Liver (tissue), 3 donors: Measurements from ENCODE around the gene NLRP12.

Source experiments
- CTCF ChIP-seq: fragments of 150-350 bp; IDR thresholded peaks from 2 replicates; pipeline ENCODE4 v1.5.1; 2017; ENCODE audit warnings: improper control_type of control experiment, low read depth, low read length; ENCODE audit not compliant: missing input control
- EGR1 ChIP-seq, 2 donors: IDR thresholded peaks; 2 replicates each; pipeline ENCODE4 v1.6.1; 2016 to 2018; ENCODE audit warnings: antibody characterized with exemption in 2 of 2, low read depth in 2 of 2
- HNF4A ChIP-seq, 2 donors: conservative IDR thresholded peaks; 2 replicates each; pipeline ENCODE4 v1.6.1; 2016; ENCODE audit warnings: antibody characterized with exemption in 2 of 2, mild to moderate bottlenecking in 2 of 2
- JUND ChIP-seq, 2 donors: IDR thresholded peaks; 2 replicates each; pipeline ENCODE4 v1.6.1; 2016; ENCODE audit warnings: antibody characterized with exemption in 2 of 2
- MAX ChIP-seq: IDR thresholded peaks from 2 replicates; pipeline ENCODE4 v1.6.1; 2016; ENCODE audit warnings: antibody characterized with exemption
- NR2F2 ChIP-seq: IDR thresholded peaks from 2 replicates; pipeline ENCODE4 v1.6.1; 2016; ENCODE audit warnings: antibody characterized with exemption
- REST ChIP-seq: IDR thresholded peaks from 2 replicates; pipeline ENCODE4 v1.6.1; 2016; ENCODE audit warnings: antibody characterized with exemption, mild to moderate bottlenecking
- RXRA ChIP-seq, 2 donors: IDR thresholded peaks; 2 replicates each; pipeline ENCODE4 v1.6.1; 2017 to 2018; ENCODE audit warnings: antibody characterized with exemption in 2 of 2, mild to moderate bottlenecking in 1 of 2
- SP1 ChIP-seq: IDR thresholded peaks from 2 replicates; pipeline ENCODE4 v1.6.1; 2018; ENCODE audit warnings: antibody characterized with exemption, mild to moderate bottlenecking
- TAF1 ChIP-seq: conservative IDR thresholded peaks from 2 replicates; pipeline ENCODE4 v1.6.1; 2016; ENCODE audit warnings: antibody characterized with exemption, mild to moderate bottlenecking
- YY1 ChIP-seq: IDR thresholded peaks from 2 replicates; pipeline ENCODE4 v1.6.1; 2016; ENCODE audit warnings: antibody characterized with exemption, mild to moderate bottlenecking
- donor health status: healthy.
- donor health status: healthy.

- no peak for TF ChIP-seq CTCF
- no peak for TF ChIP-seq TAF1
- TF ChIP-seq SP1: no peak
- TF ChIP-seq NR2F2: no peak
- no peak for TF ChIP-seq RXRA (IDR thresholded peaks at IDR 0.05)
- TF ChIP-seq JUND (IDR thresholded peaks at IDR 0.05): no peak
- no peak for TF ChIP-seq HNF4A (conservative IDR thresholded peaks at IDR 0.05)
- no peak for TF ChIP-seq YY1
- no peak for TF ChIP-seq REST
- no peak for TF ChIP-seq MAX
- no peak for TF ChIP-seq EGR1 (IDR thresholded peaks at IDR 0.05; ENCODE audit: low read depth in 2 of 2)
These were observed 48.6 kb upstream of the NLRP12 start for GRCh38 chr19:53872762-53873161.
